ENCODE data around the gene PIN1.

The PIN1 gene

GRCh38 chr19:9881720-9882119 lies 46.6 kb downstream of the PIN1 start:
- Histone ChIP-seq H3K27me3 (replicated peaks; ENCODE audit: control insufficient read depth, insufficient read depth, low read length) (no peaks in the 10 kb centered on the region), H3K4me3 (replicated peaks; ENCODE audit: low read depth, low read length) (no peak overlapping the region), H3K36me3 (ENCODE audit: control insufficient read depth, insufficient read depth, low read length) (no peaks in the 10 kb centered on the region)
- TF ChIP-seq CTCF (IDR thresholded peaks at IDR 0.05; ENCODE audit: insufficient read depth, low read length, poor library complexity, severe bottlenecking) = no peak
- no peak for DNase-seq (ENCODE audit: extremely low read depth, insufficient read length)

- no peak for DNase-seq (ENCODE audit: extremely low read depth, insufficient read length)
- Histone ChIP-seq H3K4me3 (replicated peaks; ENCODE audit: low read depth, low read length) (no peak overlapping the region), H3K36me3 (ENCODE audit: control insufficient read depth, insufficient read depth, low read length) (no peaks in the 10 kb centered on the region), H3K27me3 (replicated peaks; ENCODE audit: control insufficient read depth, insufficient read depth, low read length) (no peaks in the 10 kb centered on the region)
- TF ChIP-seq CTCF (IDR thresholded peaks at IDR 0.05; ENCODE audit: insufficient read depth, low read length, poor library complexity, severe bottlenecking) = no peak
These were observed 48.2 kb downstream of the PIN1 start for GRCh38 chr19:9883231-9883758.

GRCh38 chr19:9883764-9884163 lies 48.6 kb downstream of the PIN1 start:
- no peak for TF ChIP-seq CTCF (IDR thresholded peaks at IDR 0.05; ENCODE audit: insufficient read depth, low read length, poor library complexity, severe bottlenecking)
- H3K36me3 ChIP-seq (ENCODE audit: control insufficient read depth, insufficient read depth, low read length) = no peaks in the 10 kb centered on the region
- DNase-seq (ENCODE audit: extremely low read depth, insufficient read length) = no peak
- no peak overlapping the region for H3K4me3 ChIP-seq (replicated peaks; ENCODE audit: low read depth, low read length)
- H3K27me3 ChIP-seq (replicated peaks; ENCODE audit: control insufficient read depth, insufficient read depth, low read length) = no peaks in the 10 kb centered on the region

GRCh38 chr19:9885077-9885552 lies 50.0 kb downstream of the PIN1 start:
- Histone ChIP-seq H3K27me3 (replicated peaks; ENCODE audit: control insufficient read depth, insufficient read depth, low read length) (no peaks in the 10 kb centered on the region; the same call in 1 of the 2 replicates), H3K4me3 (replicated peaks; ENCODE audit: low read depth, low read length) (no peak overlapping the region), H3K36me3 (ENCODE audit: control insufficient read depth, insufficient read depth, low read length) (no peaks in the 10 kb centered on the region)
- no peak for DNase-seq (ENCODE audit: extremely low read depth, insufficient read length)
- TF ChIP-seq CTCF (IDR thresholded peaks at IDR 0.05; ENCODE audit: insufficient read depth, low read length, poor library complexity, severe bottlenecking) = no peak

- no peak for TF ChIP-seq CTCF (IDR thresholded peaks at IDR 0.05; ENCODE audit: insufficient read depth, low read length, poor library complexity, severe bottlenecking)
- no peaks in the 10 kb centered on the region for H3K36me3 ChIP-seq (ENCODE audit: control insufficient read depth, insufficient read depth, low read length)
- H3K27me3 ChIP-seq (replicated peaks; ENCODE audit: control insufficient read depth, insufficient read depth, low read length) = no peaks in the 10 kb centered on the region; the same call in 1 of the 2 replicates
- no peak for DNase-seq (ENCODE audit: extremely low read depth, insufficient read length)
- no peak overlapping the region for H3K4me3 ChIP-seq (replicated peaks; ENCODE audit: low read depth, low read length)
These were observed 56.7 kb downstream of the PIN1 start for GRCh38 chr19:9891609-9892373.

All from GM06990 (cell line).